TTC549 (cell line): ENCODE measurements around the gene CELA3A.
"Not testable (repeated sequence)": the region's sequence is repeated elsewhere in the genome, so short reads cannot be mapped to it uniquely, and the experiment has no call there.

ENCODE experiments used
- FAIRE-seq: peaks from 2 replicates; lab custom pipeline; 2012; peaks lifted over from hg19 to GRCh38; lab: Jason Lieb, UNC

CELA3A gene, protein sequence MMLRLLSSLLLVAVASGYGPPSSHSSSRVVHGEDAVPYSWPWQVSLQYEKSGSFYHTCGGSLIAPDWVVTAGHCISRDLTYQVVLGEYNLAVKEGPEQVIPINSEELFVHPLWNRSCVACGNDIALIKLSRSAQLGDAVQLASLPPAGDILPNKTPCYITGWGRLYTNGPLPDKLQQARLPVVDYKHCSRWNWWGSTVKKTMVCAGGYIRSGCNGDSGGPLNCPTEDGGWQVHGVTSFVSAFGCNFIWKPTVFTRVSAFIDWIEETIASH

DNA sequence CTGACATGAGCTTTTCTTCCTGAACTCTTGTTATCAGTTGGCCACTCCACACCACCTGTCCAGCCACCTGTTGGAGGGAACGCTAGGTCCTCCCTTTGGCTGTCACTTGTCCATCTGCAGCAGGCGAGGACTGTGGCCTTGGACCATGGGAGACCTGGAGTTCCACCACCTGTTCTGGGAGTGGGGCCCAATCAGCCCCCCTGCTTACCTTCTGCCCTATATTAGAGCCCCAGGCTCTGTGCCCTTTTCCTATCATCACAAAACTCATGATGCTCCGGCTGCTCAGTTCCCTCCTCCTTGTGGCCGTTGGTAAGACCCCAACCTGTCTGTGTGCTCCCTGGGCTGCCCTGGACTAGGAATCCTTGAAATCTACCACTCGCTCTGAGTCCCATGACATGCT, at the start of gene CELA3A:
TSS of gene CELA3A (plus strand) at position 249 of the 400 bp plus-strand sequence. CDS start at position 267, 18 bp downstream.
- FAIRE-seq: no peak

DNA sequence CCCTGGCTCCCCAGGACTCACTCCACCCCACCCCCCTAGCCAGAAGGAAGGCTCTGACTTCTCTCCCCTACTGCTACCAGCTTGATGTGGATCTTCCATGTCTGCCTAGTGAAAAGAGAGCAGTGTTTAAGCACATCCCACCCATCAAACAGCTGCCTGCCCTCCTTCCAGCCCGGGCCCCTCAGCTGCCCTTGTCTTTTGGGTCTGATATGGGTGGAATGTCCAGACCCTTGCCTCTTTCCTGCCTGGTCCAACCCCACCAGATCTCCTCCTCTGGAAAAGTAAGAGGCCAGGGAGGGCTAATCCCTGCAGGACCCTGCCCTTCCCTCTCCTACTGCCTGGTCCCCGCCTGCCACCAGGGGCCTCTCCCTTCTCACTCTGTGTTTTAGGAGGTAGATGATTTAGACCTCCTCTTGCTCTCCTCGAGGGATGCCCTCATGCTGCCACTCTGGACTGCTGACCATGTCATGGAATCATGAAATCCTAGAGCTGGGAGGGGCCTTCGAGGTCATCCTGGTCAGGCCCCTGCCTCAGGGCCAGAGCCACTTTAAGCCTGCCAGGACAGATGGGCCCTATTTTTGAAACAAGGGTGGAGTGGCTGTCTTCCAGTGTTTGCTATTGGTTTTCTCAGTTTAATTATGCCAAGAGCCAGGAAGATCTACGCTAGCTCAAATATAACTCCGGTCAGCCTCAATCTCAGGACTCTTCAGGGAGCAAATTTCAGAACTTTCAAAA, 48.5 kb upstream of the CELA3A start:
- FAIRE-seq: no peak

DNA sequence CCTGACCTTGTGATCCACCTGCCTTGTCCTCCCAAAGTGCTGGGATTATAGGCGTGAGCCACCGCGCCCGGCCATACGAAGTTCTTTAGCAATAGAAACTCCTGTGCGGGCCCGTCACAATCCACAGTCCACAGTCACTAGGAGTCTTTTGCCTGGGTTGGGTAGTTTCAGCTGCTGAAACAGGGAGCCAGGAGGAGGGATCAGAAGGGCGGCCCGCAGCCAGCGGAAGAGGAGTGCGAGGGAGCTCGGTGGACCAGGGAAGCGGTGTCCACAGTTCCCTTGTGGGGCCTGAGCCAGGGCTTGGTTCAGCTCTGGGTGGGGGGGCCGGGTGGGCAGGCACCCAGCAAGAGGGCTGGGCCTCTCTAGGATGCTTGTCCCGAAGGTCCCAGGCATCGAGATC, 46.4 kb upstream of the CELA3A start:
- FAIRE-seq: no peak

DNA sequence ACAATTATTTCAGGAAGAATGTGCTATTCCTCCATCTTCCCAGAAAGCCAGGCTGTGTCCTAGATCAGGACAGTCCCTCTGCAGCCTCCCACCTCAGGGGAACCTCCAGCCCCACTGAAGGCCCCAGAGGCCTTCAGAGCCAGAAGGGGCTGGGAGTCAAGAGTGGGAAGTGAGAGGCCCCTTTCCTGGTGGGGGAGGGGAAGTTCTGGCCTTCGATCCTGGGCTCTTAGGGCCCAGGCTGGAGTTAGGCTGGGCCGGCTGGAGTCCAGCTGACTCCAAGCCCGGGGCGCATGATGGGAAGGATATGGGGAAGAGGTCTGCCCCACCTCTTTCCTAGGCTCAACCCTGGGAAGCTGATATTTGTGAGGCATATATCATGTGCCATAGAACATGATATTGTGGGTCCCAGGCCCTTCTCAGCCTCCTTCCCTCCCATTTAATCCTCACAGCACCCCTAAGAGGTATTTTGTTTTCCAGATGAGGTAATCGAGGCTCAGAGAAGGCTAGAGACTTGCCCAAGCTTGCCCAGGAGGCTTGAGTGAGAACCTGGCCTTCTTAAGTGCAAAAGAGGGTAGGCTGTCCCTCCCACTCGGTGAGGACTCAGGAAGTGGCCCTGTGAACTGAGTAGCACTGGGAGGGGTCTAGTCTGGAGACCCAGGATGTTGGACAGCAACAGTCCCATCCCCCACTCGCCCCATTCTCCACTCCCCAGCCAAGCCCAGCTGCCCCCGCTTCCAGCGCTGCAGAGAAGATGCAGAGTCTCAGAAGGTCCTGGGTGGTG, 45.8 kb upstream of the CELA3A start:
- FAIRE-seq: no peak

DNA sequence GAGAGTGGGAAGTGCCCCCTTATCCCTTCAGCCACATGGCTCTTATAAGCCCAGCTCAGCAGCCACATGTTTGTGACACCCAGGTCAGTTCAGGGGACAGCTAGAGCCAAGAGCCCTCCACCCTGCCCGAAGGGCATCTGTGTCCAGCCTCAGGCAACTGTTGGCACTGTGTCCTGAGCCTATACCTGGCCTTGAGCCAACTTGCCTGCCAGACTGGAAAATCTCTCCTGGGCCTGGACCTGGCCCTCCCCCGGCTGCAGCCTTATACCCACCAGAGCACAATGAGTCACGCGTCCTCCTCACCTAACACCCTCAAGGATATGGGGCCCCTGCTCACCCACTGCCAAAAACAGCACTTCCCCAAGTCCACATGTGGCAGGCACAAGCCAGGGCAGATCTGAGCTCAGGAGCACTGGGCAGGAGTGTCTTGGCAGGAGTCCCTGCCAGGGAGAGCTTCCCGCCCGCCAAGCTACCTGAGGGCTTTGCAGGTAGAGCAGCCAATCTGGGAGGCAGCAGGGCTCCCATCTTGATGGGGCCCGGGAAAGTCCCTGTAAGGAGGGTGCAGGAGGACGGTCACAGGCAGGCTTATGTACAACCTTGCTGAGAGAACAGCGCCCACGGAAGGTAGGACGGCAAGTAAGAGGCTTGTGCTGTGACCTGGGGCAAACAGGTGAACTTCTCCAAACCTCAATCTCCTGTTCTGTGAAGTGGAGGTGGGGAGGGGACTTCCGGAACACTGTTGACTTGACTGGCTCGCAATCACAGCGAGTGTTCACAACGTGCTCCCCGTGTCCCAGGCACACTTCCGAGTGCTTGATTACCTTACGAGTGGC, 44.5 kb upstream of the CELA3A start:
- FAIRE-seq: no peak

DNA sequence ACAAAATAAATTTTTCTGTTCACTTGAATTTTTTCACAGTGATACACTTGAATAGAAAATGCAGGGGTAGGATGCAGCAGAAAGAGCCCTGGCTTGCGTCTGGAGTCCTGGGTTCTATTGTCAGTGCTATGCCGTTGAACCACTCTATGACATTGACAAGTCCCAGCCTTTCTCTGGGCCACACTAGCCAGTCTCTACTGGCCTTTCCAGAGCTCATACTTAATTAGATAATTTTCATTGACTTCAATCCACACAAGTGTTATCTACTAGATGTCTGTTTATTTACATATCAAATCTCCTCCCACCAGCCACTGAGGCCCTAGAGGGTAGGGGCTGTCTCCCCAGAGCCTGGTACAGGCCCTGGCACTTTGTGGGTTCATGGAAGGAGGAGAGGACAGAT, 40.1 kb upstream of the CELA3A start:
- FAIRE-seq: no peak

DNA sequence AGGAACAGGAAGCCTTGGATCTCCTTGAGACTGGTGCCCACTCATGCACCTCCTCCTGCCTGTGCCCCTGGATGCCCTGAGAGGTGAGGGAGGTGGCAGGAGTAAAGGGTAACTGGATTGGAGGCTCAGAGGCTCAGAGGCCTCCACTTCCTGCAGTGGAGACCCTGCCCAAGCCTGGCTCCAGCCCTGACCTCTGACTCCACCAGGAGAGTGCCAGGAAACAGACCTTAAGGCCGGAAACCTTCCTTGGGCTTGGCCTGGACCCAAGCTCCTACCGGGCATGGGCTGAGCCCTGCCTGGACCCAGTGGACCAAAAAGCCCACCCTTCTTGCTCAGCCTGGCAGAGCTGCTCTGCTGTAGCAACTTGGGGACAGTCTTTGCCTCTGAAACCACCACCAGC, 39.7 kb upstream of the CELA3A start:
- FAIRE-seq: no peak

DNA sequence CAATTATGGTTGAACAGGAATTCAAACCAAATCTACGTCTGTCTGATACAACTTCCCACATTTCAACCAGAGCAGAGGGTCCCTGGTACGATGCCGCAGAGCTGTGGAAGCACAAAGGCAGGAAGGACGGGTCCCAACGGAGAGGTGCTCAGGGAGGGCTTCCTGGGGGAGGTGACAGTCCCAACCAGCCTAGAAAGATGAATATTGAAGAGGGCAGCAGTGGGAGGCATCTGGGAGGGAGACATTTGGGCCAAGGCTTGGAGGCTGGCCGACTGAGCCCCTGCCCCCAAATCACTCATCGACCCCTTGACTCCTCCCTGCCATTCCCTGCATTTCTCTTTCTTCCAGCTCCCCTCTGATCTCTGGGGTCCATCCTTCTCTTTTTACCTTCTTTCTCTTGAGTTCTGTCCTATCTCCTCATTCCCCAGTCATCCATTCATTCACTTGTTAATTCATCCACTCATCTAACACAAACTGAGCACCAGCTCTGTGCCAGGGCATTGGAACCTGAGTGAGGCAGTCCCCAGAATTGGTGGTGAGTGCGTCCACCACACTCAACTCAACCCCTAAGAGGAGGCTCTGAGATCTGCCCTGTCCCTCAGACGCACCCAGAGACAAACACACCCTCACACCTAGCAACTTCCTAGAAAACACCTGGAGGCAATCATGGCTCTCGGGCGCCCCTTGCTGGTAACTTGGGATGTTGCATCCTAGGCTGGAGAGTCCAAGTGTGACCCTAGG, 37.8 kb upstream of the CELA3A start:
- FAIRE-seq: no peak

DNA sequence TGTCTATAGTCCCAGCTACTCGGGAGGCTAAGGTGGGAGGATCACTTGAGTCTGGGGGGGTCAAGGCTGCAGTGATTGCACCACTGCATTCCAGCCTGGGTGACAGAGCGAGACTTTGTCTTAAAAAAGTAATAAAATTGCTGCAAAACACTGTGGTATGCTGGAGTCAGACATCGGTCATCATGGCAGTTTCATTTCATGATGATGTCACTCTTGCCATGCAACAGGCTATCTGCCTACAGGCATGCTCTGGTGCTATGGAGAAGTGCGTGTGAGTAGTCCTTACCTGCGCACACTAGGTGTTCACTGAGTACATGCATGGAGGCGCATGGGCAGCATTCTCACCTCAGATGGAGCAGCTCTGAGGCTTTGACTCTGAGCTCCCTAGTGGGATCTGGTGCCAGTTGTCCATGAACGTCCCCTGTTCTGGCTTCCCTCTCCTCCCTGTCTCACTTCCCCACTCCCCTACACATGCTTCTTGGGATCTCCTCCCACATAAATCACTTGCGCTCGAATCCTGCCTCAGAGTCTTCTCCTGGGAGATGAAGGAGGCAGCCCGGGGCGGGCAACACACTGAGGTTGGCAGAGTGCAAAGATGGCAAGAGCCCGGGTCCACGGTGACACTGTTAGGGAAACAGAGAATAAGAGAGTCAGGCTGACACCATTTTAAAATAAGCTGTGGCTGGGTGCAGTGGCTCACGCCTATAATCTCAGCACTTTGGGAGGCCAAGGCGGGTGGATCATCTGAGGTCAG, 35.0 kb upstream of the CELA3A start:
- FAIRE-seq: no peak

DNA sequence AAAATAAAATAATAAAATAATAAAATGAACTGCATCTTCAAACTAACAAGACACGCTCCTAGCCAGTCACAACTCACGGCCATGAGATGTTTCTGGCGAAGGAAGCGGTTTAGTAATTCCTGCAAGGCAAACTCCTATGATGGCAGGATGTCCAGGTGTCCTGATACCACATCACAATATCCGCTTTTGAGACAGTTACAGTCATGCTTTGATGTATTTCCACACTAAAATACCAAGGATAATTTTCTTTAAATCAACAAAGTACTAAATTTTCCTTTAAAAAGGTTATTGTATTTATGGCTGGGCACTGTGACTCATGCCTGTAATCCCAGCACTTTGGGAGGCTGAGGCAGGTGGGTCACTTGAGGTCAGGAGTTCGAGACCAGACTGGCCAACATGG, 34.2 kb upstream of the CELA3A start:
- not testable (repeated sequence) for FAIRE-seq

DNA sequence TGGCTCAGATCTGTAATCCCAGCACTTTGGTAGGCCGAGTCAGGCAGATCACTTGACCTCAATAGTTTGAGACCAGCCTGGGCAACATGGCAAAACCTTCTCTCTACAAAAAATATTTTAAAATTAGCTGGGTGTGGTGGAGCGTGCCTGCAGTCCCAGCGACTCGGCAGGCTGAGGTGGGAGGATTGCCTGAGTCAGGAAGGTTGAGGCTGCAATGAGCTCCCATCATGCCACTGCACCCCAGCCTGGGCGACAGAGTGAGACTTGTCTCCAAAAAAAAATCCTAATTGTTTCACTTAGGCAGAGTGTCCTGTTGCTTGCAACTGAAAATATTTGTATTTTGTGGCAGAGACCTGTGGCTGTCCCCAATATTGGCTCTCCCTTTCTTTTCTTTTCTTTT, 32.4 kb upstream of the CELA3A start:
- not testable (repeated sequence) for FAIRE-seq

DNA sequence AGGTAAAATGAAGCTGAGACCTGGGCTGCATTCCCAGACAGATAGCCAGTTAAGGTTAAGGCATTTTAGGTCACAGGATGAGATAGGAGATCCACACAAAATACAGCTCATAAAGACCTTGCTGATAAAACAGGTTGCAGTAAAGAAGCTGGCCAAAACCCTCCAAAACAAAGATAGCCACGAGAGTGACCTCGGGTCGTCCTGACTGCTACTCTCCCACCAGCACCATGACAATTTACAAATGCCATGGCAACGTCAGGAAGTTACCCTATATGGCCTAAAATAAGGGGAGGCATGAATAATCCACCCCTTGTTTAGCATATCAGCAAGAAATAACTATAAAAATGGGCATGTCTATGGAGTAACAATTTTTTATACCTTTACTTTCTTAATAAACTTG, 30.9 kb upstream of the CELA3A start:
- not testable (repeated sequence) for FAIRE-seq

DNA sequence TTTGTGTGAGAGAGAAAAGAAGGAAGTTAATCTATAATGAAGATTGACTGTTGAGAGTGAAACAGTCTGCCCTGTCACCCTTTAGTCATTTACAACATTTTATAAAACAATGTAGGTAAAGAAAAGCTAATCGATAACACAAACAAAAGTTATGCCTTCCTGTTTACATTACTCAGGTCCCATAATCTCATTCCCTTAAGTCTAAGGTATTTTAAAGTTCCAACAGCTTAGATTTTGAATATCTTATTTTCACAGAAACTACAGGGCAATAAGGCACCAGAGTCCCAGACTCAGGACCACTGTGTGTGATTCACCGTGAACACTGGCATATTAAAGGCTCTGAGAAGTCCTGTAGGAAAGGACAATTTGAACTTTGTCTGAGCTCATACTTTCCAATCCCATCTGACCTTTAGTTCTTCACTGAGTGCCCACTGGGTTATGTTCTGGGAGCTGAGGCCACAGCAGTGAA, 28.4 kb upstream of the CELA3A start:
- not testable (repeated sequence) for FAIRE-seq

DNA sequence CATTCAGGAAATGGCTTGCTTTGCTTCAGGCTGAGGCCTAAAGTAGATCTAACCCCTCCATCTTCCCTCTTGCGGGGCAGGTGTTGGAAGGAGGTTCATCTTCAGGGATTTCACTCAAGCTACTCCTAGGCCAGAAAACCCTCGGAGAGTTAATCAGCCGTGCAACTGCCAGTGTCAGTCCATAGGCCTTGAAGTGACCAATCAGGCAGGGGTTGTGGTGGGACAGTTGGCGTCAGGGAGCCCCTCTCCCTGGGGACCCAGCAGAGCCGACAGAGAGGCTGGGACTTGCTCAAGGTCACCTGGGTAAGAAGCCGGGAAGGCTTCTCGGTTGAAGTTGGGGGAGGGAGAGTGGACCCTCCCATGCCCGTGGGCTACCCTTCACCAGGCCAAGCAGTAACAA, 27.5 kb upstream of the CELA3A start:
- FAIRE-seq: not testable (repeated sequence)

DNA sequence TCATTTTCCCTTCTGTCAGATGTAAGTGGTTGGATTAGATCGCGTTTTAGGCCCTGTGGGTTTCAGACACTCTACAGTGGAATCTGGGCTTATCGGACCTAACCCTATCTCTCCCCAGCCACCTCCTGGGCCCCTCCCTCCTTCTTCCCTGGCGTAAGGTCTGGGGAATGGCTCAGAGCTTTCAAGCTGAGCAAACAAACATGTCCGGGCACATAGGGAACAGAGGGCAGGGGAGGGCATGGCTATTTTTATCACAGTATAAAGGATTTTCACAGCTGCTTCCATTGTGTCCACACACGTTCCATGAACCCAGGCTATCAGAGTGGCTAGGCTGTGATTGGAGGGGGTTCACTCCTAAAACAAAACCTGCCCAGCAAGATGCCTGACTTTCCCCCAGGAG, 26.8 kb upstream of the CELA3A start:
- not testable (repeated sequence) for FAIRE-seq

DNA sequence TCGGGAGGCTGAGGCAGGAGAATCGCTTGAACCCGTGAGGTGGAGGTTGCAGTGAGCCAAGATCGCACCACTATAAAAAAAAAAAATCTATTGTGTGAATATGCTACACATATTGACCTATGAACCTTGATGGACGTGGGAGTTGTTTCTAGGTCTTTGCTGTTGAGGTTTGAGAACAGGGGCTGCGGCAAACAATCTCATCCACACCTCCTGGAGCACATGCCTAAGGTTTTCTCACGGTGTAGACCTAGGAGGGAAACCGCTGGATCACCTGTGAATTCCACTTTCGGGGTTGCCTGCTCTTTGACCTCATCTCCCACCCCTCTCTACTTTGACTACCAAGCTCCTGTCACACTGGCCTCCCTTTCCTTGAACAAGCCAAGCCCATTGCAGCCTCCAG, 26.2 kb upstream of the CELA3A start:
- FAIRE-seq: not testable (repeated sequence)

DNA sequence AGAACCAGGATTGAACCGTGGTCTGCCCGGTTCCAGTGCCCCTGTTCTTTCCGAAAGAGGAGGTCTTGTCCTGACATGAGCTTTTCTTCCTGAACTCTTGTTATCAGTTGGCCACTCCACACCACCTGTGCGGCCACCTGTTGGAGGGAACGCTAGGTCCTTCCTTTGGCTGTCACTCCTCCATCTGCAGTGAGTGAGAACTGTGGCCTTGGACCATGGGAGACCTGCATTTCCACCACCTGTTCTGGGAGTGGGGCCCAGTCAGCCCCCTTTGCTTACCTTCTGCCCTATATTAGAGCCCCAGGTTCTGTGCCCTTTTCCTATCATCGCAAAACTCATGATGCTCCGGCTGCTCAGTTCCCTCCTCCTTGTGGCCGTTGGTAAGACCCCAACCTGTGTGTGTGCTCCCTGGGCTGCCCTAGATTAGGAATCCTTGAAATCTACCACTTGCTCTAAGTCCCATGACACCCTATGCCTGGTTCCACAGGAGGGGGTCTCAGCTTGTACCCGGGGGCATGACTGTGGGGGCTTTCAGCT, 24.7 kb upstream of the CELA3A start, which contains the start of gene CELA3B:
TSS of gene CELA3B (plus strand) at position 320 of the 537 bp plus-strand sequence. CDS start at position 338, 18 bp downstream.
- FAIRE-seq: not testable (repeated sequence)

DNA sequence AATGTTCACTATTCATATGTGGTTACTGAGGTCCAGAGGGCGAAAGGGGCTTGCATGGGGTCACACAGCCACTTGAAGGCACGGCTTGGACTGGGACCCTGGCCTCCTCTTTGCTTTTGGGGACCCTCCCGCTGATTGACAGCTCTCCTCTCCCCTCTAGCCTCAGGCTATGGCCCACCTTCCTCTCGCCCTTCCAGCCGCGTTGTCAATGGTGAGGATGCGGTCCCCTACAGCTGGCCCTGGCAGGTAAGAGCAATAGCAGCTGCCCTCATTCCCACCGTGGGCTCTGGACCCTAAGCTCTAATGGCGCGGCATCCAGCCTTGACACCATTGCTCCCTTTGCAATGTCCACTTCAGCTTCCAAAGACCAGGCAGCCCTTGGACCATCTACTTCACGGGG, 23.2 kb upstream of the CELA3A start:
- not testable (repeated sequence) for FAIRE-seq

DNA sequence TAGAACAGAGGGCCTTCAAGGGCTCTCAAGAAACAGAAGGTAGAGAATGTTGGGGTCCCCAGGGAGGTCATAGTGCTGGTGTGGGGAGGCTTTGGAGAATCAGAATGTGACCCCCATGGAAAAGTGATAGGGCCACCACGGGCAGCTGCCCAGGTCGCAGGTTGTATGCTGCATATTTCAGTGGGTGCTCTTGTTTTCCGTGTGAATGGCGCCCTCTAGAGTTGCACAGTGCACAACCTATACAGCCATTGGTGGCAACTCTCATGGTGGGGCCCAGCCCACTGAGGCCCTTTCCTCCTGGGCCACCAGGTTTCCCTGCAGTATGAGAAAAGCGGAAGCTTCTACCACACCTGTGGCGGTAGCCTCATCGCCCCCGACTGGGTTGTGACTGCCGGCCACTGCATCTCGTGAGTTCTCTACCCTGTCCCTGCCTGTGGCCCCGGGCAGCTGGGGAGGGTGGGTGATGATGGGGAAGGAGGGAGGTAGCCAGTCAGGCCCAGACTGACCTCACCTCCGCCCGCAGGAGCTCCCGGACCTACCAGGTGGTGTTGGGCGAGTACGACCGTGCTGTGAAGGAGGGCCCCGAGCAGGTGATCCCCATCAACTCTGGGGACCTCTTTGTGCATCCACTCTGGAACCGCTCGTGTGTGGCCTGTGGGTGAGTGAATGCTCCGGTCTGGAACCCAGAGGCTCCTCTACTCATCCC, 20.8 kb upstream of the CELA3A start:
- FAIRE-seq: not testable (repeated sequence)
